IPS-NIHi7 (cell line): ENCODE measurements around the gene LGSN.
A peak's percentile ranks its signal among the peaks of the same experiment; 100 is the strongest.
"Not testable (repeated sequence)": the region's sequence is repeated elsewhere in the genome, so short reads cannot be mapped to it uniquely, and the experiment has no call there.

Experiments
- DNase-seq: peaks from one replicate; pipeline ENCODE4 v3.0.0; 2012; ENCODE audit warnings: mixed read lengths; ENCODE audit errors: extremely low spot score

LGSN gene

GRCh38 chr6:63319939-63320338, at the start of gene LGSN:
TSS of gene LGSN (minus strand) at chr6:63319983. CDS start at chr6:63319943, 40 bp downstream.
- no peak for DNase-seq

- DNase-seq: no peak
Observed at GRCh38 chr6:63368347-63368746, 48.6 kb upstream of the LGSN start.

- DNase-seq: not testable (repeated sequence)
Observed at GRCh38 chr6:63362500-63363120, 42.8 kb upstream of the LGSN start.

- not testable (repeated sequence) for DNase-seq
Observed at GRCh38 chr6:63357384-63357783, 37.6 kb upstream of the LGSN start.

- no peak for DNase-seq
Observed at GRCh38 chr6:63355632-63356031, 35.8 kb upstream of the LGSN start.

GRCh38 chr6:63353286-63353630, 33.5 kb upstream of the LGSN start:
- DNase-seq: no peak

GRCh38 chr6:63352544-63353285, 32.9 kb upstream of the LGSN start:
- DNase-seq: peak; percentile 42

- DNase-seq: no peak
Observed at GRCh38 chr6:63352069-63352543, 32.3 kb upstream of the LGSN start.

GRCh38 chr6:63349401-63349800, 29.6 kb upstream of the LGSN start:
- no peak for DNase-seq

- no peak for DNase-seq
Observed at GRCh38 chr6:63348836-63349235, 29.1 kb upstream of the LGSN start.

GRCh38 chr6:63347599-63347998, 27.8 kb upstream of the LGSN start:
- DNase-seq: no peak

- DNase-seq: no peak
Observed at GRCh38 chr6:63346217-63346835, 26.5 kb upstream of the LGSN start.

GRCh38 chr6:63340351-63340750, 20.6 kb upstream of the LGSN start:
- no peak for DNase-seq

- DNase-seq: not testable (repeated sequence)
Observed at GRCh38 chr6:63334652-63335051, 14.9 kb upstream of the LGSN start.

- no peak for DNase-seq
Observed at GRCh38 chr6:63333440-63333839, 13.7 kb upstream of the LGSN start.

- not testable (repeated sequence) for DNase-seq
Observed at GRCh38 chr6:63326630-63327029, 6.8 kb upstream of the LGSN start.

GRCh38 chr6:63322981-63323380, 3.2 kb upstream of the LGSN start:
- no peak for DNase-seq

GRCh38 chr6:63321821-63322220, 2.0 kb upstream of the LGSN start:
- no peak for DNase-seq

GRCh38 chr6:63317641-63318040, 2.1 kb downstream of the LGSN start:
- no peak for DNase-seq

GRCh38 chr6:63316113-63316512, 3.7 kb downstream of the LGSN start:
- DNase-seq: no peak

GRCh38 chr6:63313111-63313510, 6.7 kb downstream of the LGSN start:
- no peak for DNase-seq

GRCh38 chr6:63307581-63308246, 12.1 kb downstream of the LGSN start:
- peak; percentile 56 for DNase-seq
